ENCODE measurements around the gene ZNF423. TPM values are rescaled to one million over a fixed set of nuclear protein-coding genes. Genes with fewer than 3 reads are reported as not detected.

ZNF423 gene
- total and polyA plus RNA-seq, 2 donors = 6.4 to 14.0 TPM

DNA sequence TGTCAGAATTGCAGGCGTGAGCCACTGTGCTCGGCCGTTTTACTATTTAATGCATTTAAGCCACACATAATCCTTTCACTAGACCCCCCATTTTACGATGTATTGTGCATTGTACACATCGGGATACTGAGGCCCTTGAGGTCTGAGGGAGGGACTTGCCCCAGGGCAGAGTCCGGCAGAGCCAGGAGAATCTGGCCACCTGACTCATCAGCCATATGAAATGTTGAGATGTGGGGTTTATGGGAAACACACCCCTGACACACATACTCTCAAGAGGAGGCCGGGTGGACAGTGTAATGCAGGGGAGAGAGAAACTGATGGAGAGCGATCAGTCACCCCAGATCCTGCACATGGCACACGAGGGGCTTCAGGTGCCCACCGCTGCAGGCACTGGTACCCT is 196.6 kb downstream of the ZNF423 start:
- Histone ChIP-seq H3K27ac (ENCODE audit: low read depth) (no peak overlapping the region), H3K4me1 (ENCODE audit: insufficient read depth) (no peaks in the 10 kb centered on the region), H3K4me3 (ENCODE audit: low read depth, low read length) (no peak overlapping the region), H3K36me3 (ENCODE audit: insufficient read depth) (no peaks in the 10 kb centered on the region)
- DNase-seq (ENCODE audit: extremely low spot score) = no peak
- 86% methylated on average over 10 of the region's 10 CpGs for WGBS

DNA sequence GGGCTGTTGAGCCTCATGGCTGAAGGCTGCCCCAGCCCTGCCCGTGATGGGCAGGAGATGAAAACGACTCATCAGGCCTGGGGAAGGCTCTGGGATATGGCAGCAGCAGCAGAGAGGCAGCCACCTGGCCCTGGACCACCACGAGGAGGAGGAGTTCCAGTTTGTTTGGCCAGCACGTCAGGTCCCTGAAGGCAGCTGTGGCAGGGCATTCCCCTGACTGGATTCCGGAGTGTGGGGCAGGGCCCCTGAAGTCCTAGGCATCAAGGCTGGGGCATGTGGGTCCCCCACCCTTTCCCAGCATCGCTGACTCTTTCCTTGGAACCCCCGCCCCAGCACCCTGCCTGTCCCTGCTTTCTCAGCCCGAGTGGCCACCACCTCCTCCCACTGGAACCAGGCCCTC is 197.4 kb downstream of the ZNF423 start:
- Histone ChIP-seq H3K36me3 (ENCODE audit: insufficient read depth) (no peaks in the 10 kb centered on the region), H3K4me3 (ENCODE audit: low read depth, low read length) (no peak overlapping the region), H3K27ac (ENCODE audit: low read depth) (no peak overlapping the region), H3K4me1 (ENCODE audit: insufficient read depth) (no peaks in the 10 kb centered on the region)
- DNase-seq (ENCODE audit: extremely low spot score) = no peak
- 80% methylated on average over 8 of the region's 8 CpGs for WGBS

DNA sequence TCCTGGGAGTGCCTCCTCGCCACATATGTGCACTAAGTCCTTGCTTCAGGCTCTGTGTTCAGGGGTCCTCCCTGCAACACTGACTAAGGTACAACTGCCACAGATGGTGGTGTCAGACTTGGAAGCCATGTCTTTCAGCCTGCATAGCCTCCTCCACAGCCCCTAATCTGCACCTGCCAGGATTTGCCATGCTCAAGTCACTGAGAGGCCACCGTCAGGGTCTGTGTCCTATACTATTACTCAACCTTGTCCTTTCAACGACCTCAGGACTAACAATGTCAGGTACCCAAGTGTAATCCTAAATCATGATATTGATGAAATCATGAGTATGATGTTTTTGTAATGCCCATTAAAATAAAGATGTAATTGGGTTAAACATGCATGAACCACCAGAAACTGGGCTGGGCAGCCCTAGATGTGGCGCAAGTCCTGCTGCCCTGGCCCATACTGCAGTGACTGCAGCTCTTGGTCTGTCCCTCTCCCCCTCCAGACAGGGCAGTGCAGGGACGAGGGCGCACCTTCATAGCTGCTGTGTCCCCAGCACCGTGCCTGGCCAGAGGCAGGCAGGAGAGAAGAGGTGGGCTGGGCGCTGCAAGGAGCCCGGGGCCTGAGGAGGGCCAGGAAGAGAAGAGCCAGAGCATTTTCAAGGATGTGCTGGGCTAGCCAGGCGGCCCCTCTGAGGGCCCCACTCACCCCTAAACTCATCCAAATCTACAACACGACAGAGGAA is 198.0 kb downstream of the ZNF423 start:
- no peak for DNase-seq (ENCODE audit: extremely low spot score)
- Histone ChIP-seq H3K36me3 (ENCODE audit: insufficient read depth) (no peaks in the 10 kb centered on the region), H3K4me3 (ENCODE audit: low read depth, low read length) (no peak overlapping the region), H3K4me1 (ENCODE audit: insufficient read depth) (no peaks in the 10 kb centered on the region), H3K27ac (ENCODE audit: low read depth) (no peak overlapping the region)
- 91% methylated on average over 11 of the region's 11 CpGs for WGBS

DNA sequence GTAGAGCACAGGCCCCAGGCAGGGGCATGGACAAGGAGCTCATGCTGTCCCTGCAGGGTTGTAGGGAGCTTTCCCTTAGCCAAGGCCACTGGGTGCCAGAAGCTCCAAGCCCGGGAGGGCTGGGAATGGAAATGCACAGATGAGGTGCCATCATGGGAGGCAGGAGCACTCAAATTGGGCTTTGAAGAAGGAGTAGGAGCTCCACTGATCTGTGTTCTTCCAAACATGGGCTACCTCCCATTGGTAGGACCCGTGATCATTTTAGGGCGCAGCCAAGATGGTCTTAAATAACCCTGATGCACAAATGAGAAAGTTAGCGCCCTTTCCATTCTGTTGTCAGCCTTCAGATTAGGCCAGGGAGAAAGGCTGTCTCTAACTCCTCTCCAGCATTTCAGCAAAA is 201.5 kb downstream of the ZNF423 start:
- Histone ChIP-seq H3K4me3 (ENCODE audit: low read depth, low read length) (no peak overlapping the region), H3K36me3 (ENCODE audit: insufficient read depth) (no peaks in the 10 kb centered on the region), H3K27ac (ENCODE audit: low read depth) (no peak overlapping the region), H3K4me1 (ENCODE audit: insufficient read depth) (no peaks in the 10 kb centered on the region)
- WGBS = 95% methylated on average over 4 of the region's 4 CpGs
- DNase-seq (ENCODE audit: extremely low spot score) = no peak

DNA sequence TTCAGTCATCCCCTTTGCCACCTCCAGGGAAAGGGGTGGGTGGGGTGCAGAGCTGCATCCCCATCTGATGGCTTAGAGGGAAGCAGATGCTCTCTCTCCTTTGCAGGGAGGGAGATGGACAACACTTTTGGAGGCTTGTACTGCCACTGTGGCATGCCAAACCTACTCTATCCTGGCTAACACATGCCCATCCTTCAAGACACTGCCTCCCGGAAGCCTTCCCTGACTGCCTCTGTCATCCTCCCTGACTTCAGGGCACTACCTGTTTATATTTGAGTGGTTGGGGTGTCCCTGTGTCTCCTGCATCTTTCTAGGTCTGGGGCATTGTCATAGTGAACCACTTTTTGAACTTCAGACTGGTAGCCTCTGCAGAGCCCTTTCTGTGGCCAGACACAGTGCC is 202.3 kb downstream of the ZNF423 start:
- 80% methylated on average over 1 of the region's 1 CpG for WGBS
- H3K4me1 ChIP-seq (ENCODE audit: insufficient read depth) = no peaks in the 10 kb centered on the region
- H3K27ac ChIP-seq (ENCODE audit: low read depth) = no peak overlapping the region
- no peaks in the 10 kb centered on the region for H3K36me3 ChIP-seq (ENCODE audit: insufficient read depth)
- no peak for DNase-seq (ENCODE audit: extremely low spot score)
- no peak overlapping the region for H3K4me3 ChIP-seq (ENCODE audit: low read depth, low read length)

DNA sequence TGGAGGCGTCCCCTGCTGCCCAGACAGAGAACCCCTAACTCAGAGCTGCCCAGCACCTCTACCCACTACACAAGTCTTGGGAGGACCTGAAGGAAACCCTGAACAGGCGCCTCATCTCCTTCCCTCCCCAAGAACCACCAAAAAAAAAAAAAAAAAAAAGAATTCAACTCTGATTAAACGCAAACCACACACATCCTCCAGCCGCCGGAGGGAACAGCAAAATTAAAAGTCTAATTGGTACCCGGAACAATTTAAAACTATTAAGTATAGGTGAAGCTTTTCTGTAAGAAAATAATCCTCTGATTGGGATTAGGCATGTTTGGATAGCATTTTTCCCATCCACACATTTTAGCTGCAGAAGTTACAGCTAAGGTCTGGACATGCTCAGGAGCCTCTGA is 202.7 kb downstream of the ZNF423 start:
- Histone ChIP-seq H3K36me3 (ENCODE audit: insufficient read depth) (no peaks in the 10 kb centered on the region), H3K4me1 (ENCODE audit: insufficient read depth) (no peaks in the 10 kb centered on the region), H3K27ac (ENCODE audit: low read depth) (no peak overlapping the region), H3K4me3 (ENCODE audit: low read depth, low read length) (no peak overlapping the region)
- DNase-seq (ENCODE audit: extremely low spot score) = no peak
- 52% methylated on average over 6 of the region's 6 CpGs for WGBS

DNA sequence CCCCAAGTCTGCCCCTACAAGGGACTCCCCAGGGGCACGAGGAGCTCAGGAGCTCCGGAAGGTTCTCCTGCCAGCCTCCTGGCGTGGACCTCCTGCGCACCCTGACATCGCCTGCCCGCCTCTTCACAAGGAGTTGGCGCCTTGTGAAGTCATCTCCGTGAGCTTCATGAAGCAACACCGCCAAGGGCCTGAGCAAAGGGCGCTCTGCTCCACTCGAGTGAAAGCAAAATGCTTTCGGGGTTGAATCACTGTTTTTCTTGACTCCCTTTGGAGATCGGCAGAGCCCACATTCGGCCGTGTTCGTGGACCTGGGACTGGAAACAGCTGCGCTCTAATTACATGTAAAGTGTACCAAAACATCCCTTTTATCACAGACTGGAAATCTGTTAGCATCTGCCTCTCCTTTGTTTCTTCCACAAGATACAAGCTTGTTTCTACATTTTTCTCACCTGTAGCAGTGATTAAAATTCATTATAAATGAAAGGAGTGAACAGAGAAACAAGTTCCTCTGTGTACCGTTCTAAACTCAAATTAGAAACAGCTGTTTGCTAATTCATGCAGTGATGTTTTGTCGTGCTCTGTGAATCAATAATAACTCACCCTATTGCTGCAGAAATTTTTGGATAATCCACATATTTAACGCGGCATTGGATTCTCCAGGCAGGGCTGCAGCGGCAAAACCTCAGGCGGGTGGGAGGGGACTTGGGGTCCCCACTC is 203.3 kb downstream of the ZNF423 start:
- Histone ChIP-seq H3K4me3 (ENCODE audit: low read depth, low read length) (no peak overlapping the region), H3K27ac (ENCODE audit: low read depth) (peak overlapping the region; percentile 49), H3K4me1 (ENCODE audit: insufficient read depth) (no peaks in the 10 kb centered on the region), H3K36me3 (ENCODE audit: insufficient read depth) (no peaks in the 10 kb centered on the region)
- no peak for DNase-seq (ENCODE audit: extremely low spot score)
- 53% methylated on average over 23 of the region's 23 CpGs for WGBS

DNA sequence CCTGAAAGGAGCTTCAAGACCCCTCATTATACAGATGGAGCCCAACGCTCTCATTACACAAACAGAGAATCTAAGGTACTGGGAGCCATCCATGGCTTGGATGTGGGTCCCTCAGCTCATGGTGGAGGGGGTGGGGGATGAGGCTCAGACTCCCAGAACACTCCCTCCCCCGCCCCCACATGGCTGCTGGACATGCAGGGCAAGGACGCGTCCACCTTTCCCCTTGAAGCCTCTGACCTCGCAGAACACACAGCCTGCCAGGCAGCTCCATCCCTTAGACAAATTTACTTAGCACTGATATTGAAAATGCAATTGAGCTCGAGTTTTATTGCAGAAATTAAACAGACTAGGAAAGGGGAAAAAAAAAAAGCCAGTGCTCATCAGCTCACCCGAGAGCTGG is 203.9 kb downstream of the ZNF423 start:
- Histone ChIP-seq H3K36me3 (ENCODE audit: insufficient read depth) (no peaks in the 10 kb centered on the region), H3K27ac (ENCODE audit: low read depth) (no peak overlapping the region), H3K4me1 (ENCODE audit: insufficient read depth) (no peaks in the 10 kb centered on the region), H3K4me3 (ENCODE audit: low read depth, low read length) (no peak overlapping the region)
- 53% methylated on average over 7 of the region's 7 CpGs for WGBS
- DNase-seq (ENCODE audit: extremely low spot score) = no peak

DNA sequence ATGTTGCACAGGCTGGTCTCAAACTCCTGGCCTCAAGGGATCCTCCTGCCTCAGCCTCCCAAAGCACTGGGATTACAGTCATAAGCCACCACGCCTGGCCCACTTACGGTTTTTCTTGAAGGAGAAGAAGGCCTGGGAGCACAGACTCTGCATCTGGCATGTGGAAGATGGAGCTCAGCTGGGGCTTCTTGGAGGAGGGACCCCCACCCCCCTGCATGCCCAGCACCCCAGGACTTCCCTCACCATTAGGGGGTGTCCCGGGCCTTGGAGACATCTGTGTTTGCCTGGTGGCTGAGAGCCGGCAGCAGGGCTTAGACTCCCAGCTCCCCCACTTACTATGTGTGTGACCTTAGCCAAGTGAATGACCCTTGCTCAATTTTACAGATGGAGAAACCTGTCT is 204.7 kb downstream of the ZNF423 start:
- no peak for DNase-seq (ENCODE audit: extremely low spot score)
- Histone ChIP-seq H3K27ac (ENCODE audit: low read depth) (no peak overlapping the region), H3K4me3 (ENCODE audit: low read depth, low read length) (no peak overlapping the region), H3K4me1 (ENCODE audit: insufficient read depth) (no peaks in the 10 kb centered on the region), H3K36me3 (ENCODE audit: insufficient read depth) (no peaks in the 10 kb centered on the region)
- WGBS = 79% methylated on average over 4 of the region's 4 CpGs

DNA sequence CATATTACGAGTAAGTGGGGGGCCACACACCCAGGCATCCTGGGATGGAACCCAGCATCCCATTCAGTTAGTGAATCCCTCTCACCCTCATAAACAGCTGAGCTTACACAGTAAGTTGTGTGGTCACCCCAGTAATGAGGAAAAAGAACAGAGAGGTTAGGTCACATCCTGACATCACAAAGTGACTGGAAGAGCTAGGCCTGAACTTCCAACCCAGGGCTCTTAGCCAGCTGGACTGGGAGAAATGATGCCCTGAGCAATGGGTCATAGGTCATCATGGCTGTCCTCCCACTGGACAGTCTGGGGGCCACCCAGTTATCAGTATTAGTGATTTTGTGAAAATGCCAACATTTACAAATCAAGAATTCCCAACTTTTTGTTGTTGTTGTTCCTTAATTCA is 205.3 kb downstream of the ZNF423 start:
- DNase-seq (ENCODE audit: extremely low spot score) = no peak
- Histone ChIP-seq H3K36me3 (ENCODE audit: insufficient read depth) (no peaks in the 10 kb centered on the region), H3K4me1 (ENCODE audit: insufficient read depth) (no peaks in the 10 kb centered on the region), H3K27ac (ENCODE audit: low read depth) (no peak overlapping the region), H3K4me3 (ENCODE audit: low read depth, low read length) (no peak overlapping the region)
- 96% methylated on average over 1 of the region's 1 CpG for WGBS

DNA sequence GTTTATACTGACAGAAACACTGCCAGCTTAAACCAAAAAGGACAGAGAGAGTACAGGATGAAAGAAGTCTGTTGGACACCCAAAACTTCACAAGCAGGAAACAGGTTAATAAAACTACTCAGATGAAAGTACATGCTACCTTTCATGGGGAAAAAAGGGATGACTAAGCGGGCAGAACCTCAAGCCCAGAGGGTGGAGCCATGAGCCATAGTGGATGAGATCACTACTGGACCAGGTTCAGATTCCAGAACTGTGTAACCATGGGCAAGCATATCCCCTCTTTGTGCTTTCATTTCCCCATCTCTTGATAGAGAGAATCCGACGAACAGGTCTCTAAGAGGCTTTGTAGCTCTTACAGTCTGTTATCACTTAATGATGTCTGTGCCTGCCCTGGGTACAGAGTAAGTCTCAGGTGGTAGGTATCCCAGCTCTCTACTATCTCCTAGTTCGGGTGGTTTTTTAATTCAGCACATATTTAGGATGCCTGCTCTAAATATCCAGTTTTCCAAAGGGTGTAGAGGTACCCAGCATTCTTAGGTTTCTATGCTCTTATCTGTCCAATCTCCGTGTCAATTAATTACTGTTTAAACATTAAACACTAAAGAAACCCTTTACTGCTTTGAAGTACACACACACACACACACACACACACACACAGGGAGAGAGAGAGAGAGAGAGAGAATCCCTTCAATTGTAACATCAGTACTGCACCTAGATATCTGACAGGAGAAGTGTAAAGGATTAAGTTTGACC is 206.7 kb downstream of the ZNF423 start:
- Histone ChIP-seq H3K4me3 (ENCODE audit: low read depth, low read length) (no peak overlapping the region), H3K36me3 (ENCODE audit: insufficient read depth) (no peaks in the 10 kb centered on the region), H3K4me1 (ENCODE audit: insufficient read depth) (no peaks in the 10 kb centered on the region), H3K27ac (ENCODE audit: low read depth) (no peak overlapping the region)
- no peak for DNase-seq (ENCODE audit: extremely low spot score)
- WGBS = 71% methylated on average over 5 of the region's 5 CpGs

DNA sequence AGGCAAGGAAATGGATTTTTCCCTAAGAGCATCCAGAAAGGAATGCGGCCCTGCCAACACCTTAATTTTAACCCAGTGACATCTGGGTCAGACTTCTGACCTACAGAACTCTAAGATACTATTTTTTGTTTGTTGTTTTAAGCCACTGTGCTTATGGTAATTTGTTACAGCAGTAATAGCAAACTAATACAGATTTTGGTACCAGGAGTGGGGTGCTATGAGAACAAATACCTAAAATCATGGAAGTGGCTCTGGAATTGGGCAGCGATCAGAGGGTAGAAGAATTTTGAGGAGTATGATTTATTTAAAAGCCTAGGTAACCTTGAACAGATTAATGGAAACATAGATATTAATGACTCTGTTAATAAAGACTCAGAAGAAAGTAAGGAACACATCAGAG is 208.2 kb downstream of the ZNF423 start:
- Histone ChIP-seq H3K4me3 (ENCODE audit: low read depth, low read length) (no peak overlapping the region), H3K27ac (ENCODE audit: low read depth) (no peak overlapping the region), H3K4me1 (ENCODE audit: insufficient read depth) (no peaks in the 10 kb centered on the region), H3K36me3 (ENCODE audit: insufficient read depth) (no peaks in the 10 kb centered on the region)
- WGBS = 97% methylated on average over 2 of the region's 2 CpGs
- no peak for DNase-seq (ENCODE audit: extremely low spot score)

DNA sequence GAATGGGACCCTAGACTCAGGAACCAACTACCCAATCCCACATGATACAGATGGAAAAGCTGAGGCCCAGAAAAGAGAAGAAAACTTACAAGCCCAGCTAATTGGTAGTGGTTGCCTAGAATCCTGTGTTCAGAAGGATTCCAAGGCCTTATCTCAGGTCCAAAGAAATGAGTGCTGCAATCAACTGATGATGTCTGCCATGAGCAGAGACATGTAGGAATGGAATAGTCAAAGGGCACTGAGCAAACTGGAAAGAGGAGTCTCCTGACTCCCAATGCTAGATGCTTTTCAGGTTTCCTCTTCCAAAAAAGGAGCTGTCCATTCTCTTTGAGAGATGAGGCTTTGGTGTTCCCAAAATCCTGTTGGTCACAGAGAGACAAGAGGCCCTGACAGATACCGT is 210.6 kb downstream of the ZNF423 start:
- H3K27ac ChIP-seq (ENCODE audit: low read depth) = no peak overlapping the region
- no peaks in the 10 kb centered on the region for H3K4me1 ChIP-seq (ENCODE audit: insufficient read depth)
- no peak overlapping the region for H3K4me3 ChIP-seq (ENCODE audit: low read depth, low read length)
- H3K36me3 ChIP-seq (ENCODE audit: insufficient read depth) = no peaks in the 10 kb centered on the region
- DNase-seq (ENCODE audit: extremely low spot score) = no peak
- WGBS = 98% methylated on average over 1 of the region's 1 CpG

DNA sequence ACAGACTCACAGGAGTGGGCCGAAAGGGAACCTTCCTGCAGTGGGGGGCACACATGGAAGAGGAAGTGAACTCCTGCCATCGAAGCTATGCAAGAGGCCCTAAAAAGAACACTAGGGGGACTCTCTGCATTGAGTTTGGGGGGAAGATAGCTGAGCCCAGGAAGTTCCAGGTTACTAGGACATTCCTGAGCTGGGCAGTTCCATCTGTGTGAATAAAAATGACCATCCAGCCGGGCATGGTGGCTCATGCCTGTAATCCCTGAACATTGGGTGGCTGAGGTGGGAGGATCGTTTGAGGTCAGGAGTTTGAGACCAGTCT is 211.8 kb downstream of the ZNF423 start:
- no peak overlapping the region for H3K4me3 ChIP-seq (ENCODE audit: low read depth, low read length)
- no peaks in the 10 kb centered on the region for H3K4me1 ChIP-seq (ENCODE audit: insufficient read depth)
- H3K27ac ChIP-seq (ENCODE audit: low read depth) = no peak overlapping the region
- H3K36me3 ChIP-seq (ENCODE audit: insufficient read depth) = no peaks in the 10 kb centered on the region
- DNase-seq (ENCODE audit: extremely low spot score) = no peak
- WGBS = 53% methylated on average over 4 of the region's 4 CpGs

All from urinary bladder (tissue), 4 donors.